H1 (cell line): ENCODE measurements around the gene LCN6. TPM values are rescaled to one million over a fixed set of nuclear protein-coding genes. Genes with fewer than 3 reads are reported as not detected.

ENCODE experiments used
- CTCF ChIA-PET: fragments of 300-600 bp; sonication (Branson Sonifier 250); formaldehyde crosslinking; loops from one replicate; lab custom pipeline; 2021; ENCODE audit not compliant: partially characterized antibody; lab: Charles Lee
- POLR2A ChIA-PET: fragments of 300-600 bp; sonication (Branson Sonifier 250); formaldehyde crosslinking; loops from one replicate; lab custom pipeline; 2021; ENCODE audit warnings: inconsistent platforms; ENCODE audit not compliant: partially characterized antibody; lab: Charles Lee
- DNase-seq, 2 experiments: peaks; one replicate each; pipeline versions ENCODE4 v3.0.0 to v3.0.0-alpha.2; 2010 to 2022; ENCODE audit warnings: low spot score in 2 of 2, low read depth in 1 of 2, mixed read lengths in 1 of 2
- FAIRE-seq: peaks from 2 replicates; lab custom pipeline; 2011; peaks lifted over from hg19 to GRCh38; lab: Jason Lieb, UNC
- H2AFZ ChIP-seq: 2 replicates; pipeline ENCODE4 v1.8.1; 2012; ENCODE audit warnings: low read length, inconsistent platforms
- H2AK5ac ChIP-seq: 2 replicates; pipeline ENCODE4 v1.6.1; 2013; ENCODE audit warnings: low read depth, low read length
- H2BK120ac ChIP-seq: replicated peaks from 2 replicates; pipeline ENCODE3; 2013; ENCODE audit warnings: low read depth, low read length, inconsistent platforms
- H2BK12ac ChIP-seq: 2 replicates; pipeline ENCODE4 v1.6.1; 2013; ENCODE audit warnings: low read depth, low read length
- H2BK15ac ChIP-seq: 2 replicates; pipeline ENCODE4 v1.6.1; 2013; ENCODE audit warnings: low read length
- H2BK20ac ChIP-seq: 2 replicates; pipeline ENCODE4 v1.6.1; 2013; ENCODE audit warnings: low read length
- H2BK5ac ChIP-seq: 2 replicates; pipeline ENCODE4 v1.6.1; 2013; ENCODE audit warnings: low read depth, low read length
- H3K14ac ChIP-seq: 2 replicates; pipeline ENCODE4 v1.6.1; 2013; ENCODE audit warnings: inconsistent platforms; ENCODE audit not compliant: insufficient read length
- H3K18ac ChIP-seq: 2 replicates; pipeline ENCODE4 v1.6.1; 2013; ENCODE audit warnings: low read length; ENCODE audit errors: extremely low read depth
- H3K23ac ChIP-seq: 2 replicates; pipeline ENCODE4 v1.6.1; 2013; ENCODE audit warnings: inconsistent platforms; ENCODE audit not compliant: insufficient read length
- H3K23me2 ChIP-seq: 2 replicates; pipeline ENCODE4 v1.6.1; 2013; ENCODE audit warnings: low read depth, low read length
- H3K27ac ChIP-seq: 2 replicates; pipeline ENCODE4 v1.6.1; 2011; ENCODE audit warnings: low read depth, low read length, inconsistent platforms
- H3K27me3 ChIP-seq, 4 experiments: replicated peaks in 1 of 4; 1 replicate in 1 of 4; 2 replicates in 3 of 4; pipeline versions ENCODE4 v1.6.1 to v1.8.1; 2011 to 2013; ENCODE audit warnings: low read length in 3 of 4, mild to moderate bottlenecking in 3 of 4, inconsistent platforms in 2 of 4, mixed read lengths in 2 of 4, moderate library complexity in 1 of 4; ENCODE audit not compliant: control insufficient read depth in 3 of 4, insufficient read depth in 3 of 4; ENCODE audit errors: extremely low read depth in 1 of 4
- H3K36me3 ChIP-seq, 4 experiments: 2 replicates each; pipeline versions ENCODE4 v1.6.1 to v1.8.1; 2011 to 2013; ENCODE audit warnings: mild to moderate bottlenecking in 4 of 4, low read length in 3 of 4, moderate library complexity in 2 of 4, control low read depth in 1 of 4, inconsistent platforms in 1 of 4; ENCODE audit not compliant: insufficient read depth in 4 of 4, control insufficient read depth in 2 of 4
- H3K4ac ChIP-seq: replicated peaks from 2 replicates; pipeline ENCODE3; 2013; ENCODE audit warnings: low read length, low read depth, mixed read lengths, inconsistent platforms; ENCODE audit not compliant: insufficient read length
- H3K4me1 ChIP-seq, 4 experiments: replicated peaks in 1 of 4; 1 replicate in 1 of 4; 2 replicates in 3 of 4; pipeline versions ENCODE4 v1.6.1 to v1.8.1; 2011 to 2013; ENCODE audit warnings: low read length in 3 of 4, inconsistent platforms in 2 of 4, mixed read lengths in 1 of 4; ENCODE audit not compliant: insufficient read depth in 4 of 4, control insufficient read depth in 3 of 4
- H3K4me2 ChIP-seq, 2 experiments: 2 replicates each; pipeline versions ENCODE4 v1.6.1 to v1.8.1; 2011 to 2013; ENCODE audit warnings: low read depth in 2 of 2, low read length in 2 of 2, control low read depth in 1 of 2, inconsistent platforms in 1 of 2, mild to moderate bottlenecking in 1 of 2; ENCODE audit not compliant: insufficient read depth in 1 of 2
- H3K4me3 ChIP-seq, 4 experiments: fragments of 200-600, 300-600 bp in 1 of 4; sonication (generic), shearing (Covaris generic), sonication (Bioruptor Twin) in 1 of 4; 2 replicates each; pipeline versions ENCODE4 v1.5.1 to v1.8.1; 2011 to 2016; ENCODE audit warnings: low read length in 4 of 4, low read depth in 3 of 4, control low read depth in 2 of 4, inconsistent platforms in 2 of 4, mild to moderate bottlenecking in 2 of 4, mixed read lengths in 1 of 4, moderate library complexity in 1 of 4; ENCODE audit not compliant: insufficient read depth in 2 of 4; ENCODE audit errors: extremely low read depth in 1 of 4
- H3K56ac ChIP-seq: replicated peaks from 2 replicates; pipeline ENCODE3; 2013; ENCODE audit warnings: low read depth, mild to moderate bottlenecking, mixed read lengths, low read length, inconsistent platforms; ENCODE audit not compliant: insufficient read length
- H3K79me1 ChIP-seq: 2 replicates; pipeline ENCODE4 v1.6.1; 2013; ENCODE audit warnings: low read depth, low read length, control low read depth
- H3K79me2 ChIP-seq, 2 experiments: 2 replicates each; pipeline versions ENCODE4 v1.6.1 to v1.8.1; 2012 to 2013; ENCODE audit warnings: low read length in 2 of 2, mild to moderate bottlenecking in 2 of 2, inconsistent platforms in 1 of 2; ENCODE audit not compliant: insufficient read depth in 2 of 2, control insufficient read depth in 1 of 2
- H3K9ac ChIP-seq, 4 experiments: replicated peaks in 1 of 4; 1 replicate in 1 of 4; 2 replicates in 3 of 4; pipeline versions ENCODE4 v1.6.1 to v1.8.1; 2011 to 2013; ENCODE audit warnings: low read depth in 3 of 4, low read length in 3 of 4, control low read depth in 2 of 4, mild to moderate bottlenecking in 2 of 4, moderate library complexity in 2 of 4, inconsistent platforms in 1 of 4; ENCODE audit errors: extremely low read depth in 1 of 4
- H3K9me3 ChIP-seq, 2 experiments: 2 replicates each; pipeline versions ENCODE4 v1.6.1 to v1.8.1; 2012 to 2013; ENCODE audit warnings: mild to moderate bottlenecking in 2 of 2, moderate library complexity in 2 of 2, control low read depth in 1 of 2, inconsistent platforms in 1 of 2, low read depth in 1 of 2, low read length in 1 of 2, mixed read lengths in 1 of 2; ENCODE audit not compliant: insufficient read depth in 2 of 2
- H4K20me1 ChIP-seq, 2 experiments: replicated peaks in 1 of 2; 2 replicates each; pipeline versions ENCODE3 to v1.8.1; 2011 to 2013; ENCODE audit warnings: inconsistent platforms in 2 of 2, low read length in 2 of 2, mild to moderate bottlenecking in 1 of 2; ENCODE audit not compliant: insufficient read depth in 2 of 2, control insufficient read depth in 1 of 2
- H4K5ac ChIP-seq: 2 replicates; pipeline ENCODE4 v1.6.1; 2013; ENCODE audit warnings: low read length, low read depth, mixed read lengths, inconsistent platforms; ENCODE audit not compliant: insufficient read length
- H4K8ac ChIP-seq: 2 replicates; pipeline ENCODE4 v1.8.0; 2013; ENCODE audit warnings: mild to moderate bottlenecking, moderate library complexity, low read length, inconsistent platforms; ENCODE audit not compliant: insufficient read depth; ENCODE audit errors: extremely low read depth
- H4K91ac ChIP-seq: replicated peaks from 2 replicates; pipeline ENCODE3; 2013; ENCODE audit warnings: low read length, mixed read lengths, inconsistent platforms; ENCODE audit not compliant: insufficient read length
- ASH2L ChIP-seq: fragments of 200-600, 300-600 bp; sonication (generic); IDR thresholded peaks from one replicate; pipeline ENCODE4 v1.7.1; 2017; ENCODE audit warnings: low read length
- BCL11A ChIP-seq, 2 experiments: IDR thresholded peaks; one replicate each; pipeline ENCODE4 v1.6.1; 2011; ENCODE audit warnings: low read depth in 2 of 2, low read length in 2 of 2, mild to moderate bottlenecking in 2 of 2
- CBX5 ChIP-seq: fragments of 300-800, 300-1000 bp; sonication (generic); IDR thresholded peaks from 2 replicates; pipeline ENCODE4 v1.7.1; 2016; ENCODE audit warnings: antibody characterized with exemption, low read length, low read depth
- JUND ChIP-seq: IDR thresholded peaks from 2 replicates; pipeline ENCODE4 v1.6.1; 2011; ENCODE audit warnings: mild to moderate bottlenecking, improper control_type of control experiment, low read length
- KDM4A ChIP-seq: IDR thresholded peaks from one replicate; pipeline ENCODE4 v1.7.1; 2012; ENCODE audit warnings: low read depth, mild to moderate bottlenecking, moderate library complexity, low read length, inconsistent platforms; ENCODE audit not compliant: severe bottlenecking
- POU5F1 ChIP-seq: IDR thresholded peaks from 2 replicates; pipeline ENCODE4 v1.6.1; 2011; ENCODE audit warnings: low read depth, mild to moderate bottlenecking, low read length, moderate library complexity
- RAD21 ChIP-seq, 2 experiments: IDR thresholded peaks in 1 of 2; conservative IDR thresholded peaks in 1 of 2; 2 replicates each; pipeline ENCODE4 v1.6.1; 2011; ENCODE audit warnings: low read depth in 2 of 2, low read length in 2 of 2, improper control_type of control experiment in 1 of 2, inconsistent platforms in 1 of 2, mild to moderate bottlenecking in 1 of 2, moderate library complexity in 1 of 2
- RFX5 ChIP-seq: IDR thresholded peaks from 2 replicates; pipeline ENCODE4 v1.6.1; 2011; ENCODE audit warnings: low read depth, low read length, improper control_type of control experiment, borderline replicate concordance
- RNF2 ChIP-seq: fragments of 200-900, 300-1000 bp; sonication (generic); IDR thresholded peaks from 2 replicates; pipeline ENCODE4 v1.7.1; 2016; ENCODE audit warnings: borderline replicate concordance, low read depth, mild to moderate bottlenecking, antibody characterized with exemption, low read length; ENCODE audit not compliant: poor library complexity, severe bottlenecking; ENCODE audit errors: missing control alignments
- SIX5 ChIP-seq: IDR thresholded peaks from 2 replicates; pipeline ENCODE4 v1.6.1; 2011; ENCODE audit warnings: mild to moderate bottlenecking, low read depth, low read length
- SP2 ChIP-seq: IDR thresholded peaks from 2 replicates; pipeline ENCODE4 v1.6.1; 2012; ENCODE audit warnings: mild to moderate bottlenecking, low read length, inconsistent platforms
- SRF ChIP-seq: IDR thresholded peaks from 2 replicates; pipeline ENCODE4 v1.6.1; 2011; ENCODE audit warnings: mild to moderate bottlenecking, low read depth, low read length, moderate library complexity
- WGBS, 2 experiments: shearing (Covaris generic) in 1 of 2; methylation state at CpG; one replicate each; pipeline versions ENCODE4 v1.1.6 to v1.1.7; 2013 to 2015; ENCODE audit warnings: low lambda C conversion rate in 2 of 2, mixed read lengths in 2 of 2, inconsistent platforms in 1 of 2, low coverage in 1 of 2, missing lambda C conversion rate in 1 of 2; ENCODE audit not compliant: insufficient replicate concordance in 2 of 2, insufficient coverage in 1 of 2, insufficient read length in 1 of 2; ENCODE audit errors: extremely low coverage in 1 of 2, missing lambda C conversion rate in 1 of 2; 5-methylcytosine and 5-hydroxymethylcytosine counted together
- polyA plus RNA-seq, 7 experiments: library from polyadenylated mRNA; depleted of rRNA in 3 of 7; stranded (reverse) in 5 of 7; unstranded in 2 of 7; fragments of >200 nt in 5 of 7; fragments of 200-250 nt in 2 of 7; gene quantifications; 1 replicate in 5 of 7; 2 replicates in 1 of 7; 4 replicates in 1 of 7; pipeline versions ENCODE4 v1.2.1 to v1.2.3, GENCODE V29; 2011 to 2013; ENCODE audit warnings: missing spikeins in 2 of 7, mixed read lengths in 2 of 7
- total RNA-seq: library from RNA; stranded (reverse); fragmentation: NEBNext Ultra II Directional; extraction: Animal tissue kit (Norgen Biotek cat#: 25700); gene quantifications from 2 replicates; pipeline ENCODE4 v1.2.1, GENCODE V29; 2021
- TF ChIP-seq, protein P1 (sequence below): IDR thresholded peaks from 2 replicates; pipeline ENCODE4 v1.6.1; 2012; ENCODE audit warnings: inconsistent platforms

LCN6 gene
- total and polyA plus RNA-seq, 2 of the 8 experiments (the other 6 are each of a cell fraction or from before 2014, with no cell fraction given): not detected

DNA sequence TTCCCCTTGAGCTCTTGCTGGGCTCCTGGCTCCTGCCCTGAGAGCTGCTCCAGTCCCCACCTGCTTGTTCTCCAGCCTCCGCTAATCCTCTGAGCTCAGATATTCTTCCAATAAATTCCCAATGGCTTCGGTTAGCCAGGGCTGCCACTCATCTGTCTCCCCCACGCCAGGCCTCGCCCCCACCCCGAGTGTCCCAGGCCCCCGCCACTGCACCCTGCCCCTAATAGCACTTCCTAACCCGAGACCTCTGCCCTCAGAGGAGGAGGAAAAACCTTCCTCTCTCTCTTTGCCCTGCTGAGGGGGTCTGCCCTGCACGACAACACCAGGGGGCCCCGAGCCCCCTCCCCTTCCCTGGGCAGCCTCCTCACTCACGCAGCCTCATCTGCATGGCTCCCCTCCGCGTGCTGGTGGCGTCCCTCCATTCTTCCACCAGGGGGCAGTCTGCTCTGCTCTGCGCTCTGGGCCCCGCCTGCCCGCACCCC lies 21.4 kb upstream of the LCN6 start:
- Histone ChIP-seq H3K4ac (no peak overlapping the region), H3K4me1 (no peaks in the 10 kb centered on the region), H2AK5ac (no peak overlapping the region), H2BK15ac (no peak overlapping the region), H3K9me3 (peaks cover 0 to 7% of the 10 kb centered on the region in 2 experiments), H3K27me3 (no peaks in the 10 kb centered on the region), H3K36me3 (no peaks in the 10 kb centered on the region), H3K14ac (no peak overlapping the region), H3K23me2 (no peaks in the 10 kb centered on the region), H4K91ac (no peak overlapping the region), H3K18ac (peak overlapping the region; percentile 19; the same call in 1 of the 2 replicates), H2AFZ (no peak overlapping the region), H4K8ac (no peak overlapping the region; the same call in 1 of the 2 replicates), H3K9ac (no peak overlapping the region), H3K27ac (no peak overlapping the region), H3K79me1 (no peaks in the 10 kb centered on the region), H3K23ac (no peak overlapping the region), H4K5ac (no peak overlapping the region), H4K20me1 (no peaks in the 10 kb centered on the region), H2BK5ac (no peak overlapping the region), H3K4me3 (peak overlapping the region in 2 of 4 experiments; percentile 20 to 56; a peak in 3 of 8 replicates), H3K4me2 (peak overlapping the region; percentile 1 to 67; a peak in 3 of 4 replicates), H3K56ac (no peak overlapping the region), H3K79me2 (no peaks in the 10 kb centered on the region), H2BK20ac (no peak overlapping the region), H2BK120ac (no peak overlapping the region), H2BK12ac (no peak overlapping the region)
- DNase-seq: peak in 1 of 2 experiments; percentile 88
- WGBS, 2 experiments: 14% methylated on average over 7 of the region's 16 CpGs; no CpG with 5 or more reads in 1 of the 2 experiments
- ChIA-PET POLR2A (interaction anchor here (1.8 kb wide), 1 partner anchor 42 kb away, joined by 10 read pairs; no protein-coding TSS in a partner anchor), CTCF (interaction anchor here (0.6 to 9.6 kb wide), 15 partner anchors 9 to 223 kb away, joined by 3 to 88 read pairs (median 5); partner anchors contain the start of genes LCN8 and TMEM141)
- FAIRE-seq: no peak
- TF ChIP-seq CBX5 (no peak), RNF2 (no peak), KDM4A (no peak), RFX5 (no peak), POU5F1 (no peak), SIX5 (no peak), BCL11A (IDR thresholded peaks at IDR 0.05; ENCODE audit: low read depth in 2 of 2, low read length in 2 of 2) (no peak), JUND (no peak), ASH2L (no peak), SRF (no peak), SP2 (no peak), RAD21 (IDR thresholded peaks at IDR 0.05 in 1 of 2, conservative IDR thresholded peaks at IDR 0.05 in 1 of 2; ENCODE audit: low read depth in 2 of 2, low read length in 2 of 2) (peak in 1 of 2 experiments; percentile 11; a peak in 2 of 4 replicates)
- TF ChIP-seq, protein P1, sequence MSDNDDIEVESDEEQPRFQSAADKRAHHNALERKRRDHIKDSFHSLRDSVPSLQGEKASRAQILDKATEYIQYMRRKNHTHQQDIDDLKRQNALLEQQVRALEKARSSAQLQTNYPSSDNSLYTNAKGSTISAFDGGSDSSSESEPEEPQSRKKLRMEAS: peak; percentile 88
